Right ventricle myocardium superior (tissue), 1 donor: Measurements from ENCODE around the gene CHMP4A. TPM values are rescaled to one million over a fixed set of nuclear protein-coding genes. Genes with fewer than 3 reads are reported as not detected.

Experiments
- ATAC-seq: fragments of 200-7000 bp; cut with Tn5 transposase; one replicate; pipeline ENCODE4 v1.9.1; 2020; ENCODE audit warnings: mild to moderate bottlenecking; ENCODE audit not compliant: poor library complexity
- DNase-seq: peaks from one replicate; pipeline ENCODE4 v3.0.0-alpha.2; 2020
- intact Hi-C: fragments of 100-400 bp; cut with DNase I; formaldehyde crosslinking; loops from one replicate; pipeline ENCODE4 v1.11.2; 2022
- total RNA-seq: library from RNA; stranded (reverse); fragmentation: NEBNext Ultra II Directional; extraction: Animal tissue kit (Norgen Biotek cat#: 25700); gene quantifications from one replicate; pipeline ENCODE4 v1.2.1, GENCODE V29; 2021
- donor health status: DM: no; HTN: yes; CAD: no; lungs with severe emphysema.

The CHMP4A gene
- total RNA-seq, 1 donor from 2014 or later: 26.6 TPM

- ATAC-seq (no peak), DNase-seq (no peak)
- intact Hi-C loops: no loop called here
Measured at GRCh38 chr14:24186831-24187538, 26.3 kb downstream of the CHMP4A start.

- ATAC-seq (no peak), DNase-seq (no peak)
- intact Hi-C loops: no loop called here
Measured at GRCh38 chr14:24185741-24186140, 27.5 kb downstream of the CHMP4A start.

- intact Hi-C loops: no loop called here
- no peak for ATAC-seq
- no peak for DNase-seq
Measured at GRCh38 chr14:24185026-24185425, 28.3 kb downstream of the CHMP4A start.

GRCh38 chr14:24184104-24184970 lies 29.0 kb downstream of the CHMP4A start:
- DNase-seq (no peak), ATAC-seq (no peak)
- intact Hi-C loops: no loop called here

GRCh38 chr14:24183014-24183481 lies 30.2 kb downstream of the CHMP4A start:
- DNase-seq (no peak), ATAC-seq (no peak)
- intact Hi-C loops: no loop called here

- intact Hi-C loops: no loop called here
- ATAC-seq: no peak
Measured at GRCh38 chr14:24182110-24182882, 31.0 kb downstream of the CHMP4A start.

GRCh38 chr14:24181371-24182077 lies 31.8 kb downstream of the CHMP4A start:
- no peak for ATAC-seq
- intact Hi-C loops: no loop called here
- no peak for DNase-seq

More at GRCh38 chr14:24182110-24182882, 31.0 kb downstream of the CHMP4A start:
- no peak for DNase-seq

- intact Hi-C loops: no loop called here
- peak; percentile 25 for DNase-seq
- peak; percentile 50 for ATAC-seq
Measured at GRCh38 chr14:24179961-24180796, 33.1 kb downstream of the CHMP4A start.

GRCh38 chr14:24179294-24179960 lies 33.9 kb downstream of the CHMP4A start:
- intact Hi-C loops: no loop called here
- DNase-seq (peak; percentile 23), ATAC-seq (peak; percentile 4)

GRCh38 chr14:24178399-24179178 lies 34.7 kb downstream of the CHMP4A start:
- intact Hi-C loops: no loop called here
- no peak for ATAC-seq
- peak; percentile 24 for DNase-seq

GRCh38 chr14:24177891-24178290 lies 35.4 kb downstream of the CHMP4A start:
- ATAC-seq (no peak), DNase-seq (peak; percentile 34)
- intact Hi-C loops: no loop called here

- no peak for ATAC-seq
- intact Hi-C loops: no loop called here
- peak; percentile 39 for DNase-seq
Measured at GRCh38 chr14:24177041-24177825, 36.1 kb downstream of the CHMP4A start.

GRCh38 chr14:24176599-24176998 lies 36.7 kb downstream of the CHMP4A start:
- ATAC-seq (no peak), DNase-seq (peak; percentile 14)
- intact Hi-C loops: no loop called here

- peak; percentile 32 for DNase-seq
Measured at GRCh38 chr14:24172871-24173281, 40.4 kb downstream of the CHMP4A start.

GRCh38 chr14:24172261-24172860 lies 40.9 kb downstream of the CHMP4A start:
- ATAC-seq: no peak
- DNase-seq: peak; percentile 35
- intact Hi-C loops: no loop called here

More at GRCh38 chr14:24172871-24173281, 40.4 kb downstream of the CHMP4A start:
- intact Hi-C loops: no loop called here
- no peak for ATAC-seq
